GM08714 (cell line): Measurements from ENCODE around the gene DBF4B.

Experiments used
- H3K4me3 ChIP-seq: fragments of 200-500 bp; sonication (Bioruptor generic); 2 replicates; pipeline ENCODE4 v1.5.1; 2014; ENCODE audit warnings: mild to moderate bottlenecking, low read length, inconsistent platforms
- ZNF274 ChIP-seq: IDR thresholded peaks from 2 replicates; pipeline ENCODE4 v1.6.1; 2012; ENCODE audit warnings: mild to moderate bottlenecking, low read depth, low read length

The DBF4B gene

DNA sequence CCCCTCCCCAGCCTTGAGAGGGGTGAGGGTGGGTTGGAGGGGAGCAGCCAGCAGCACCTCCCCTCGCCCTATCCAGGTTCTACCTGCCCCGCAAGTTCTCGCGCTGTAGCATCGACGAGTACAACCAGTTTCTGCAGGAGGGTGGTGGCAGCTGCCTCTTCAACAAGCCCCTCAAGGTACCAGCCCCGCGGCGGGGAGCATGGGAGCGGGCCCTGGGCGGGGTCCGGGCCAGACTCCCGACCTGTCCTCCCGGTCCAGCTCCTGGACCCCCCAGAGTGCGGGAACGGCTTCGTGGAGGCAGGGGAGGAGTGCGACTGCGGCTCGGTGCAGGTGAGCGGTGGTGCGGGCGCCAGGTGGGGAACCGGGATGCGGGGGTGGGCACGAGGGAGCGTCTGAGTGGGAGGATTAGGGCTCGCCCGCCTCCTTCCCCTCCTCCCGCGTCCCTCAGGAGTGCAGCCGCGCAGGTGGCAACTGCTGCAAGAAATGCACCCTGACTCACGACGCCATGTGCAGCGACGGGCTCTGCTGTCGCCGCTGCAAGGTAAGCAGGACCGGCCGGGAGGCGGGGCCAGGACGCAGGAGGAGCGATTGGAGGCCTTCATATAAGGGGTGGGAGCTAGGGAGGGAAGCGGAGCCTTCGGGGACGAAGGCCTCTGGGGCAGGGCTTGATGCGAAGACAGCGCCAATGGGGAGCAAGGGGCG lies 66.8 kb downstream of the DBF4B start:
- TF ChIP-seq ZNF274: no peak
- H3K4me3 ChIP-seq: peak overlapping the region; percentile 57; the same call in 1 of the 2 replicates

DNA sequence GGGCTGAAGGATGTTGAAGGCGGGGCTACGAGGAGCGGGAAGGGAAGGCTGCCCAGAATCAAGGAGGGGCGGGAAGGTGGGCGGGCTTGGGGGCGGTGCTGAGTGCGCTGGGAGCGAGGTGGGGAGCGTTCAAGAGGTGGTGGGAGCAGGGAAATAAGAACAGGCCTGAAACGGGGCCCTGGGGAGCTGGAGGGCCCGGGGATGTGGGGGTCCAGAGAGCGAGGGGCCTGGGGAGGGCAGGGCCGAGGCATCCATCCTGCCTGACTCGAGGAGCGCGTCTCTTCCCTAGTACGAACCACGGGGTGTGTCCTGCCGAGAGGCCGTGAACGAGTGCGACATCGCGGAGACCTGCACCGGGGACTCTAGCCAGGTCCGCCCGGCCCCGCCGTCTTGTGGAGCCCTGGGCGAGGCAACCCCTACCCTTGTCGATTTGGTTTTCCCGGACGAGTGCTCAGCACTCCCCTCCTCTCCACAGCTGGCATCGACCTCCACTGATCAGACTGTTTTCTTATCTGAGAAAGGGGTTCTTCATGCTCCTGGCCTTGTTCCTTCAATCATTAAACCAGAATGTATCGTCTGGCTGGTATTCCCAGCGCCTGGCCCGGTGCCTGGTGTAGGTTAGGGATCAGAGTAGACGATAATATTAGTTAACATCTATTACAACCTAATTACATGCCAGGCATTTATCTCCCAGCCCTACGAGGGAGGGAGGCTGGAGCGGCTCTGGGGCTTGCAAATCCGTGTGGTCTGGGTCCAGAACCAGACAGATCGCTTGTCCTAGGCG lies 67.6 kb downstream of the DBF4B start:
- no peak for TF ChIP-seq ZNF274
- H3K4me3 ChIP-seq: peak overlapping the region; percentile 38; the same call in 1 of the 2 replicates

DNA sequence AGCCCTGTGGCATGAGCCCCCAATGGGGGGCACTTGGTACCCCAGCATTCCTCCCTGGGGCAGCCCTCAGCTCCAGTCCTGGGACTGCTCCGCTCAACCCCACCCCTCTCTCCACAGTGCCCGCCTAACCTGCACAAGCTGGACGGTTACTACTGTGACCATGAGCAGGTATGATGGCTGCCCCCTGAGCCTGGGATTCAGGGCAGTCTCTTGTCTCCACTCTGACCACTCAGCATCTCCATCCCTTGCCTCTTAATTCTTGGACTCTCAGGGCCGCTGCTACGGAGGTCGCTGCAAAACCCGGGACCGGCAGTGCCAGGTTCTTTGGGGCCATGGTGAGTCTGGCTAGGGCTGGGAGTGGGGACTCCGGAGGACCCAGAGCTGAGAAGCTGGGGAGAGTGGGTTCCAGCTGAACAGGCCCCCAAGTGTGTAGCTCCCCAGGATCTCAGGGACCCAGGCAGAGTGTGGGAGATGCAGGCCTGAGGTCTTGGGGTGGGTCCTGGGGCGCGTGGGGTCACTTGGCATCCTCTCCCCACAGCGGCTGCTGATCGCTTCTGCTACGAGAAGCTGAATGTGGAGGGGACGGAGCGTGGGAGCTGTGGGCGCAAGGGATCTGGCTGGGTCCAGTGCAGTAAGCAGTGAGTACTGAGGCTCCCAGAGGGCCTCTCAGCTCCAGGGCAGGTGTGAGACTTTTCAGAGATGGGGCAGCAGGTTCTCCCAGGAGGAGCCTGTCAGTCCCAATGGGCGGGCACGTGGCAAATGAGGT lies 68.3 kb downstream of the DBF4B start:
- no peak overlapping the region for H3K4me3 ChIP-seq
- no peak for TF ChIP-seq ZNF274

DNA sequence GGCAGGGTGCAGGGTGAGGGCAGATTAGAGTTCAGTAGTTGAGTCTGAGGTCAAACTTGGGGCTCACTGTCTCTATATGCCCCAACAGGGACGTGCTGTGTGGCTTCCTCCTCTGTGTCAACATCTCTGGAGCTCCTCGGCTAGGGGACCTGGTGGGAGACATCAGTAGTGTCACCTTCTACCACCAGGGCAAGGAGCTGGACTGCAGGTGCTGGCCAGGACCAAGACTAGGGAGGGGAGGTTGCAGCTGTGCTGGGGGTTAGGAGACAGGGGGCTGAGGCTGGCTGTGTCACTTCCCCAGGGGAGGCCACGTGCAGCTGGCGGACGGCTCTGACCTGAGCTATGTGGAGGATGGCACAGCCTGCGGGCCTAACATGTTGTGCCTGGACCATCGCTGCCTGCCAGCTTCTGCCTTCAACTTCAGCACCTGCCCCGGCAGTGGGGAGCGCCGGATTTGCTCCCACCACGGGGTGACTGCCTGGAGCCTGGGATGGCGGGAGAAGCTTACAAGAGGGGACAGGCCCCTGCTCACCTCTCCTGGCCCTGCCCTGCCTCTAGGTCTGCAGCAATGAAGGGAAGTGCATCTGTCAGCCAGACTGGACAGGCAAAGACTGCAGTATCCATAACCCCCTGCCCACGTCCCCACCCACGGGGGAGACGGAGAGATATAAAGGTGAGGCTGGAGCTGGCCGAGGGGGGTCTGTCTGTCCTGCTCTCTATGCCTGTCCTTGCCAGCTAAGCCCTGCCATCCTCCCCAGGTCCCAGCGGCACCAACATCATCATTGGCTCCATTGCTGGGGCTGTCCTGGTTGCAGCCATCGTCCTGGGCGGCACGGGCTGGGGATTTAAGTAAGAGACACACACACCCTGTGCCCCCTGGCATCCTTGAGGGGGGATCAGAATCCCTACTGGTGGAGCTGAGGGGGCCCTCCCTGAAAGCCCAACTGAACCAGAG lies 69.2 kb downstream of the DBF4B start:
- no peak for TF ChIP-seq ZNF274
- no peak overlapping the region for H3K4me3 ChIP-seq

DNA sequence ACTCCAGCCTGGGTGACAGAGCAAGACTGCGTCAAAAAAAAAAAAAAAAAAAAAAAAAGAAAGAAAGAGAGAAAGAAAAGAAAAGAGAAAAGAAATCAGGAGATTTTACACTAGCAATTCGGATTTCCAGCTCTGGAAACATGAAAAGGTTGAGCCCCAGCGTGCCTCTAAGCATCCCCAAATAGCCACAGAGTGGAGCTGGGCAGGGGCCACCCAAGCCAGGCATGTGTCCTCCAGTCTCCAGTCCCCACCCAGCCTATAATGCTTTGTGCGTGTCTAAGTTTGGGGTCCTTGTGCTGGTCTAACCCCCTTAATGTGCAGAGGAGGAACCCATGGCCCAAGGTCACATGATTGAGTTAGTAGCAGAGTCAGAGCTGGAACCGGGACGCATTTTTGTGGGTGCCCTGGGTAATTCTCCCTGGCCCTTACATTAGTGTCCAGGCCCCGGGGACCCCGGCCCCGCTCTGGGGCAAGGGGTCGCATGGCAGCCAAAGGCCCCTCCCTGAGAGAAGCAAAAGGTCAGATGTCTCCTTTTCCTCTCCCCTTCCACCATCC lies 70.3 kb downstream of the DBF4B start:
- TF ChIP-seq ZNF274: no peak
- H3K4me3 ChIP-seq: no peak overlapping the region

DNA sequence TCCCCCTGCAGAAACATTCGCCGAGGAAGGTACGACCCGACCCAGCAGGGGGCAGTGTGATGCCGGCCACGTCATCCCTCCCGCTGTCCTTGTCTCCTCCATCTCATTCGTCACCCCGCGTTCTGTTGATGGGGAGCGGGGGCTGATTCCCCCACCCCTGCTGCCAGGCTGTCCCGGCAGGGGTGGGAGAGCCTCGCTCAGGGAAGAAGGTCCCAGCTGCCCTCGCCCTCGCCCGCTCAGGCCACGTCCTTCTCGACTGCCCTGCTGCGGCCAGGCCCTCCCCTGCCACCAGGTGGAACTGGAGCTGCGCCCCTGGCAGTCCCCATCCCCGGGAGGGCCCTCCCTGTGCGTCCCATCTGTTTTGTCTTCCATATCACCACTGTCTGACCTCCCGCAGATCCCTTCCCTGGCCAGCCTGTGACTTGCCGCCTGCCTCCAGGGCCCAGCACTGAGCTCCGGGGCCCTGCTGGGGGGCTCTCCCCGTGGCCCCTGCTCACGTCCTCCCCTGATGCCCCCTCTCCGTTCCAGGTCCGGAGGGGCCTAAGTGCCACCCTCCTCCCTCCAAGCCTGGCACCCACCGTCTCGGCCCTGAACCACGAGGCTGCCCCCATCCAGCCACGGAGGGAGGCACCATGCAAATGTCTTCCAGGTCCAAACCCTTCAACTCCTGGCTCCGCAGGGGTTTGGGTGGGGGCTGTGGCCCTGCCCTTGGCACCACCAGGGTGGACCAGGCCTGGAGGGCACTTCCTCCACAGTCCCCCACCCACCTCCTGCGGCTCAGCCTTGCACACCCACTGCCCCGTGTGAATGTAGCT lies 71.0 kb downstream of the DBF4B start:
- no peak for TF ChIP-seq ZNF274
- H3K4me3 ChIP-seq: peak overlapping the region; percentile 23; the same call in 1 of the 2 replicates

DNA sequence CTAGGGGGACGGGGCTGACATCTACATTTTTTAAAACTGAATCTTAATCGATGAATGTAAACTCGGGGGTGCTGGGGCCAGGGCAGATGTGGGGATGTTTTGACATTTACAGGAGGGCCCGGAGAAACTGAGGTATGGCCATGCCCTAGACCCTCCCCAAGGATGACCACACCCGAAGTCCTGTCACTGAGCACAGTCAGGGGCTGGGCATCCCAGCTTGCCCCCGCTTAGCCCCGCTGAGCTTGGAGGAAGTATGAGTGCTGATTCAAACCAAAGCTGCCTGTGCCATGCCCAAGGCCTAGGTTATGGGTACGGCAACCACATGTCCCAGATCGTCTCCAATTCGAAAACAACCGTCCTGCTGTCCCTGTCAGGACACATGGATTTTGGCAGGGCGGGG lies 71.7 kb downstream of the DBF4B start:
- no peak for TF ChIP-seq ZNF274
- H3K4me3 ChIP-seq: no peak overlapping the region

DNA sequence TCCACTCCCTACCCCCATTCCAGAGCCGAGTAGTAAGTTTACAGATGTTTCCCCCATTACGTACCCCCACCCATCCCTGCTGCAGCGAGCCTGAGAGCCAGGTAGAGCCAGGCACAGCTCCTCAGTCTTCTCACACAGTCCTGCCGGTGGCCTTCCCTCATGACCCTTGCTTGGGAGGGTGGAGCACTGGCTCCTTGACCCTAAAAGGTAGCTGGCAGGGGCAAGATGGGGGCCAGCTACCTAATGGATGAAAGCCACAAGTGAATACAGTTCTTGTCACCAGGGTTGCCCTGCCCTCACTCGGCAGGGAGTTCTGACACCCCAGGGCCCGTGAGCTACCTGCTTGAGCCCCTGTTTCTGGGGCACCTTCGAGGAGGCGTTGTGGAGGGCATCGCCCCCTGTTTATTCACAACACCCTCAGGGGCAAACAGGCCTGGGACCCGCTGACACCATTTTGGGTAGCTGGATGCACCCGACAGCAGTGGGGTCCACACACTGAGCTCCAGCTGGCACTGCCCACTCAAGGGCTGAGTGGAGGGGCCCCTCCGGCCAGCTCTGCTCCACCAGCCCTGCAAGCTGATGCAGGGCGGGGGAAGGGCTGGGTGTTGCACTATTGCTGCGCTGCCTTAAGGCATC lies 72.5 kb downstream of the DBF4B start:
- TF ChIP-seq ZNF274: no peak
- no peak overlapping the region for H3K4me3 ChIP-seq

DNA sequence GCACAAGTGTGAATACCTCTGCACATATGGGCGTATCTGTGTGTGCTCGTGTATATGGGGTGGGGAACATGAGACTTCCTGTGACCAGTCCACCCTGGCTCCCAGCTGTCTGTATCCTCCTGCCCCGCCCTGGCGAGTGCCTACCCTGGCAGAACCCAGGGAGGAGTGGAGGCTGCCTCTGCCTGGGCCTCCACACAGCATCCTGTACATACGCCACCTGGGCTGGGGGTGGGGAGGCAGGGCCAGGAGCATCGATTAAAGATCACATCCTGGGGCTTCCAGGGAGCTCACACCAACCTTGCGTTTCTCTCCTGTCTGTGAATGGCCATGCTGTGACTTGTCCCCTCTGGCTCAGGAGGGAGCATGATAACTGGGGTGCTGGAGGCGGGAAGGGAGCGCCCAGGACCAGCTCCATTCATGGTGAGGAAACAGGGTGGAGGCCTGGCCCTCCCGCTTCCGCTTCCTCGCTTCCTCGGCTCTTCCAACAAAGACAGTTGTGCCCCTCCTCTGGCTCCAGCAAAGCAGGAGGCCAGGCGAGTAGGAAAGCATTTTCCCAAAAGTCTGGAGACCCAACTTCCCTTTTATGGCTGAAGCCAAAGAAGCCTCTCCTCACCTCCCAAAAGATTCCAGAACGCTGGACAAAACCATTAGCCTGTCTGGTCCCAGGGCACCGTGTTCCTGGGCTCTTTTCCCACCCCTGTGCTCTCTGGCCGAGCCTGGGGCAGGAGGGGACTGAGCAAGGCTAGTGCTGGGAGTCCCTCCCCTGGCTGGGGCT lies 73.3 kb downstream of the DBF4B start:
- no peak for TF ChIP-seq ZNF274
- no peak overlapping the region for H3K4me3 ChIP-seq

DNA sequence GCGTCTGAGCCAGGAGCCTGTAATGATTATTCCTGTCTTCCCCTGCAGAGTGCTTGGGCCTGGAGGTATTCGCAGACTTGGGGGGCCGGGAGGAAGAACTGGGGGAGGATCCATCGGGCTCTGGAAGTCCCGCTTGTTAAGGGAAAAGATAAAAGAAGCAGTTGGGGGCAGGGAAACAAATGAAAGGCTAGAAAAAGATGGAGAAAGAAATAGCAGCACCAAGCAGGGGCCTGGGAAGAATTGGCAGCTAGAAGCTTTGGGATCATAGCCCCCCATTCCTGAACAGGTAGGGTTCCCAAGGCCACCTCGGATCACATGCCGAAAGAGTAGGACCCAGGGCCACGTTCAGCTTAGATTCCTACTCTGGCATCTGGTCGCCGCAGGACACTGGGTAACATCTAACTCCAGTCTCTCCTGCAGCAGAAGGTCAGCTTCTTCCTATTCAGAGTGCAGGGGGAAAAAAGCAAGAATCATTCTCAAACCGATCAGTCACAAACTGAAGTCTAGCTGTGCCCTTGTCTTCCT lies 73.9 kb downstream of the DBF4B start:
- H3K4me3 ChIP-seq: no peak overlapping the region
- no peak for TF ChIP-seq ZNF274

DNA sequence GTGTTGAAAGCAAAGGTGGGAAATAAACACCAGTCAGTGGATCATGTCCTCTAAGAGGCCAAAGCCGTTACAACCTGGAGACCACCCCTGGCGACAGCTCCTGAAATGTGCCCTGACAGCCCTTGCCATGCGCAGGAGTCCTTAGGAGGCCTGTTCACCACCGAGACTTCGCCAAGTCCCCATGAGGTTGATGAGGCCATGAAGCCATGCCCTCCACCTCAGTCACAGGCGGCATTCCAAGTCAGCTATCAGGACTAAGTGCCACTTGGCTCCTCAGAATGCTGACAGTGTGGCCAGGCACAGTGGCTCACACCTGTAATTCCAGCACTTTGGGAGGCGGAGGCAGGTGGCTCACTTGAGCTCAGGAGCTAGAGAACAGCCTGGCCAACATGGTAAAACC lies 77.5 kb downstream of the DBF4B start:
- no peak overlapping the region for H3K4me3 ChIP-seq
- no peak for TF ChIP-seq ZNF274
